ENCODE measurements around the gene CPA4.

CPA4 gene

GRCh38 chr7:130341882-130342281, 48.9 kb downstream of the CPA4 start:
- Histone ChIP-seq H3K4me2 (ENCODE audit: low read depth, low read length) (no peak overlapping the region), H3K36me3 (replicated peaks; ENCODE audit: insufficient read depth, low read length) (no peaks in the 10 kb centered on the region), H3K27ac (ENCODE audit: low read length) (no peak overlapping the region), H2AFZ (ENCODE audit: low read length) (no peak overlapping the region), H3K9me2 (replicated peaks; ENCODE audit: insufficient read depth, low read length) (no peaks in the 10 kb centered on the region), H3K27me3 (replicated peaks; ENCODE audit: insufficient read depth, low read length) (no peaks in the 10 kb centered on the region), H4K20me1 (ENCODE audit: insufficient read depth, low read length) (no peaks in the 10 kb centered on the region), H3K9ac (ENCODE audit: low read length) (no peak overlapping the region), H3K4me1 (ENCODE audit: low read length) (no peaks in the 10 kb centered on the region), H3K79me2 (ENCODE audit: low read length) (no peaks in the 10 kb centered on the region), H3K4me3 (ENCODE audit: low read length) (no peak overlapping the region), H3F3A (ENCODE audit: insufficient read depth, low read length) (no peaks in the 10 kb centered on the region), H3K9me3 (replicated peaks; ENCODE audit: insufficient read depth, low read length) (no peaks in the 10 kb centered on the region)
- DNase-seq: no peak
- no peak for TF ChIP-seq EZH2 (optimal IDR thresholded peaks at IDR 0.05; ENCODE audit: low read depth, low read length)
- TF ChIP-seq, protein P1, sequence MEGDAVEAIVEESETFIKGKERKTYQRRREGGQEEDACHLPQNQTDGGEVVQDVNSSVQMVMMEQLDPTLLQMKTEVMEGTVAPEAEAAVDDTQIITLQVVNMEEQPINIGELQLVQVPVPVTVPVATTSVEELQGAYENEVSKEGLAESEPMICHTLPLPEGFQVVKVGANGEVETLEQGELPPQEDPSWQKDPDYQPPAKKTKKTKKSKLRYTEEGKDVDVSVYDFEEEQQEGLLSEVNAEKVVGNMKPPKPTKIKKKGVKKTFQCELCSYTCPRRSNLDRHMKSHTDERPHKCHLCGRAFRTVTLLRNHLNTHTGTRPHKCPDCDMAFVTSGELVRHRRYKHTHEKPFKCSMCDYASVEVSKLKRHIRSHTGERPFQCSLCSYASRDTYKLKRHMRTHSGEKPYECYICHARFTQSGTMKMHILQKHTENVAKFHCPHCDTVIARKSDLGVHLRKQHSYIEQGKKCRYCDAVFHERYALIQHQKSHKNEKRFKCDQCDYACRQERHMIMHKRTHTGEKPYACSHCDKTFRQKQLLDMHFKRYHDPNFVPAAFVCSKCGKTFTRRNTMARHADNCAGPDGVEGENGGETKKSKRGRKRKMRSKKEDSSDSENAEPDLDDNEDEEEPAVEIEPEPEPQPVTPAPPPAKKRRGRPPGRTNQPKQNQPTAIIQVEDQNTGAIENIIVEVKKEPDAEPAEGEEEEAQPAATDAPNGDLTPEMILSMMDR (IDR thresholded peaks at IDR 0.05; ENCODE audit: low read length): no peak
- no peak for TF ChIP-seq EZH2phosphoT487 (IDR thresholded peaks at IDR 0.05; ENCODE audit: low read length)

GRCh38 chr7:130342701-130343380, 49.9 kb downstream of the CPA4 start:
- H3K79me2 ChIP-seq (ENCODE audit: low read length): no peaks in the 10 kb centered on the region
- no peak overlapping the region for H3K4me2 ChIP-seq (ENCODE audit: low read depth, low read length)
- no peaks in the 10 kb centered on the region for H3K36me3 ChIP-seq (replicated peaks; ENCODE audit: insufficient read depth, low read length)
- no peak for TF ChIP-seq EZH2 (optimal IDR thresholded peaks at IDR 0.05; ENCODE audit: low read depth, low read length)
- TF ChIP-seq EZH2phosphoT487 (IDR thresholded peaks at IDR 0.05; ENCODE audit: low read length): no peak
- TF ChIP-seq, protein P1 (IDR thresholded peaks at IDR 0.05; ENCODE audit: low read length): no peak
- no peak overlapping the region for H3K27ac ChIP-seq (ENCODE audit: low read length)
- no peaks in the 10 kb centered on the region for H4K20me1 ChIP-seq (ENCODE audit: insufficient read depth, low read length)
- no peaks in the 10 kb centered on the region for H3K4me1 ChIP-seq (ENCODE audit: low read length)
- no peaks in the 10 kb centered on the region for H3K27me3 ChIP-seq (replicated peaks; ENCODE audit: insufficient read depth, low read length)
- no peak for DNase-seq
- H3K9ac ChIP-seq (ENCODE audit: low read length): no peak overlapping the region
- H2AFZ ChIP-seq (ENCODE audit: low read length): no peak overlapping the region
- H3K9me2 ChIP-seq (replicated peaks; ENCODE audit: insufficient read depth, low read length): no peaks in the 10 kb centered on the region
- H3K4me3 ChIP-seq (ENCODE audit: low read length): no peak overlapping the region
- no peaks in the 10 kb centered on the region for H3F3A ChIP-seq (ENCODE audit: insufficient read depth, low read length)
- no peaks in the 10 kb centered on the region for H3K9me3 ChIP-seq (replicated peaks; ENCODE audit: insufficient read depth, low read length)

DNA sequence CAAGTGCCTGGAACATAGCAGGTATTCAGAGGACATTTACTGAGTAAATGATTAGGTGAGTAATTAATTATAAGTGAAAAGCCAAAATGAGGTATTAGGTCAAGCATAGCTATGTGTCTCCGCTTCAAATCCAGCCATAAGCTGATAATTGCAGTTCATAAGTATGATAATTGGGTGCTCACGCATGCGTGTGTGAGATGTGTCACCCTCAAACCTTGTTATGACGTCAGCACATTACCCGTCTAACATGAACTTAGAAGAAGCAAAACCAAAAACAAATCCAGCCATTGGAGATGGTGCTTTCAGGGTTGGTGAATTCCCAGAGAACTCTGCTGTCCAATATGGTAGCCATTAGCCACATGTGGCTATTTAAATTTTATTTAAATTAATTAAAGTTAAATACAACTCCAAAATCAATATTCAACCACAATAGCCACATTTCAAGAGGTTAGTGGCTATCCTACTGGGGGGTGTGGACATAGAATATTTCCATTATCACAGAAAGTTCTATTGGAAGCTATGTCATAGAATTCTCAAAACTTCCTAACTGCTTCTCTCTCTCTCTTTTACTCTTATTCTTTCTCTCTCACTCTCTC, 51.4 kb downstream of the CPA4 start, which contains the start of gene CPA5:
Gene CPA5 (plus strand): TSS at position 546 of the 596 bp plus-strand sequence. CDS start 1,670 bp downstream, outside the sequence.
- H3F3A ChIP-seq (ENCODE audit: insufficient read depth, low read length): no peaks in the 10 kb centered on the region
- H3K79me2 ChIP-seq (ENCODE audit: low read length): no peaks in the 10 kb centered on the region
- H3K4me2 ChIP-seq (ENCODE audit: low read depth, low read length): no peak within 1 kb of the TSS
- no peak for DNase-seq
- H4K20me1 ChIP-seq (ENCODE audit: insufficient read depth, low read length): no peaks in the 10 kb centered on the region
- no peak within 1 kb of the TSS for H3K4me3 ChIP-seq (ENCODE audit: low read length)
- H3K4me1 ChIP-seq (ENCODE audit: low read length): no peaks in the 10 kb centered on the region
- H3K9ac ChIP-seq (ENCODE audit: low read length): no peak within 1 kb of the TSS
- no peaks in the 10 kb centered on the region for H3K36me3 ChIP-seq (replicated peaks; ENCODE audit: insufficient read depth, low read length)
- no peak within 1 kb of the TSS for H2AFZ ChIP-seq (ENCODE audit: low read length)
- no peak within 1 kb of the TSS for H3K27ac ChIP-seq (ENCODE audit: low read length)
- no peaks in the 10 kb centered on the region for H3K9me3 ChIP-seq (replicated peaks; ENCODE audit: insufficient read depth, low read length)
- TF ChIP-seq, protein P1 (IDR thresholded peaks at IDR 0.05; ENCODE audit: low read length): no peak
- TF ChIP-seq EZH2 (optimal IDR thresholded peaks at IDR 0.05; ENCODE audit: low read depth, low read length) (no peak), EZH2phosphoT487 (IDR thresholded peaks at IDR 0.05; ENCODE audit: low read length) (no peak)
- H3K27me3 ChIP-seq (replicated peaks; ENCODE audit: insufficient read depth, low read length): no peaks in the 10 kb centered on the region
- no peaks in the 10 kb centered on the region for H3K9me2 ChIP-seq (replicated peaks; ENCODE audit: insufficient read depth, low read length)

Measured in MM.1S (cell line).